ENCODE measurements around the gene DNMT3B.

DNA sequence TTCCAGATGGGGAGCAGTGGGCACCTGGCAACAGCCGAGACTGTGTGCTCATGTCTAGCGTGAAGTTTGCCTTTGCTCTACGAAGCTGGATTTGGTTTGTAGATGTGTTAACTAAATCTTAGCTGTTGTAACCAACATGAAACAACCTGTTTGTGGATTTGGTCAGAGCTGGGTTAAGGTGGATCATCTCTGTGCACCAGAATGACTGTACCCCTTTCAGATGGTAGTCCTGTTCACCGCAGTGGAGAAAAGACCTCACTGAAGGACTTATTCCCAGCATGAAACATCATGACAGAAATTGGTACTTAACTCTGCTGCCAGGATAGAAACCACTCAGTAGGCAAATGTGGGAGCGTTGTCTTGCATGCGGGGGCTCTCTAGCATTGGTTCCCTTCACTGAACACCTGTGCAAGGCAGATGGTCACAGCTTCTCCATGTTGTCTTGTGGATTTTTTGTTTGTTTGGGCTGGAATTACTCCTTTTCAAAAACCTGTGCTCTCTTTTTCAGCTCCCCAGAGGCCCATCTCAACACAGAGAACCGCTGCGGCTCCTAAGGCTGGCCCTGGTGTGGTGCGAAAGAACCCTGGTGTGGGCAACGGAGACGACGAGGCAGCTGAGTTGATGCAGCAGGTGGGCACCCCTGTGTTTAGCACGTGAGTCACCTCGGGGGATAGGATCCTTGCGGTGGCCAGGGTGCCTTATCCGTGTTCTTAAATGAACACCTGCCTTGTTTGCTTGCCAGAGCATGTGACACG, 77.2 kb downstream of the DNMT3B start:
- TF ChIP-seq, protein P1, sequence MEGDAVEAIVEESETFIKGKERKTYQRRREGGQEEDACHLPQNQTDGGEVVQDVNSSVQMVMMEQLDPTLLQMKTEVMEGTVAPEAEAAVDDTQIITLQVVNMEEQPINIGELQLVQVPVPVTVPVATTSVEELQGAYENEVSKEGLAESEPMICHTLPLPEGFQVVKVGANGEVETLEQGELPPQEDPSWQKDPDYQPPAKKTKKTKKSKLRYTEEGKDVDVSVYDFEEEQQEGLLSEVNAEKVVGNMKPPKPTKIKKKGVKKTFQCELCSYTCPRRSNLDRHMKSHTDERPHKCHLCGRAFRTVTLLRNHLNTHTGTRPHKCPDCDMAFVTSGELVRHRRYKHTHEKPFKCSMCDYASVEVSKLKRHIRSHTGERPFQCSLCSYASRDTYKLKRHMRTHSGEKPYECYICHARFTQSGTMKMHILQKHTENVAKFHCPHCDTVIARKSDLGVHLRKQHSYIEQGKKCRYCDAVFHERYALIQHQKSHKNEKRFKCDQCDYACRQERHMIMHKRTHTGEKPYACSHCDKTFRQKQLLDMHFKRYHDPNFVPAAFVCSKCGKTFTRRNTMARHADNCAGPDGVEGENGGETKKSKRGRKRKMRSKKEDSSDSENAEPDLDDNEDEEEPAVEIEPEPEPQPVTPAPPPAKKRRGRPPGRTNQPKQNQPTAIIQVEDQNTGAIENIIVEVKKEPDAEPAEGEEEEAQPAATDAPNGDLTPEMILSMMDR (IDR thresholded peaks at IDR 0.05; ENCODE audit: low read depth, low read length, poor library complexity, severe bottlenecking), result no peak
- no peak for TF ChIP-seq EZH2phosphoT487 (IDR thresholded peaks at IDR 0.05; ENCODE audit: borderline replicate concordance, low read length)
